K562 (cell line): Measurements from ENCODE around the gene ZNF691. TPM values are rescaled to one million over a fixed set of nuclear protein-coding genes. Genes with fewer than 3 reads are reported as not detected.
"Not testable (repeated sequence)": the region's sequence is repeated elsewhere in the genome, so short reads cannot be mapped to it uniquely, and the experiment has no call there.

Experiments
- ATAC-seq: fragments of 200-7000 bp; cut with Tn5 transposase; 3 replicates; pipeline ENCODE4 v1.9.1; 2020; ENCODE audit warnings: moderate library complexity
- BruUV-seq: library from RNA; stranded (reverse); fragments of 400-500 nt; replicated peaks from 2 replicates; lab custom pipeline; 2021; lab: Mats Ljungman, UMichigan
- CTCF ChIA-PET: fragments of 300-600 bp; formaldehyde crosslinking; extraction: SDS; loops from one replicate; lab custom pipeline; 2021; ENCODE audit warnings: low intra/inter-chr PET ratio; lab: Yijun Ruan, JAX
- POLR2A ChIA-PET: fragments of 300-600, 350-650 bp; sonication (Branson Sonifier 250); formaldehyde crosslinking; extraction: SDS; loops from one replicate; lab custom pipeline; 2021; ENCODE audit warnings: antibody characterized with exemption, inconsistent platforms; lab: Yijun Ruan, JAX
- DNase-seq, 4 experiments: peaks; one replicate each; pipeline versions ENCODE4 v3.0.0 to v3.0.0-alpha.2; 2011 to 2018; ENCODE audit warnings: low spot score in 3 of 4, mixed read lengths in 3 of 4; ENCODE audit errors: extremely low read depth in 1 of 4
- FAIRE-seq: peaks from 2 replicates; lab custom pipeline; 2011; peaks lifted over from hg19 to GRCh38; lab: Jason Lieb, UNC
- H2AFZ ChIP-seq: 2 replicates; pipeline ENCODE4 v1.6.0; 2011; ENCODE audit warnings: low read depth, low read length, control low read depth, inconsistent platforms
- H3K27ac ChIP-seq: fragments of 200-600 bp; 3 replicates; pipeline ENCODE4 v1.8.0; 2011; ENCODE audit warnings: low read depth, mild to moderate bottlenecking, control low read depth, inconsistent platforms, low read length, moderate library complexity, mixed read lengths; ENCODE audit errors: extremely low read depth
- H3K27me3 ChIP-seq, 2 experiments: fragments of 300-600 bp in 1 of 2; 2 replicates in 1 of 2; 3 replicates in 1 of 2; pipeline versions ENCODE4 v1.6.0 to v1.8.0; 2011; ENCODE audit warnings: inconsistent platforms in 2 of 2, low read length in 2 of 2, mild to moderate bottlenecking in 1 of 2, mixed read lengths in 1 of 2, moderate library complexity in 1 of 2; ENCODE audit not compliant: control insufficient read depth in 2 of 2, insufficient read depth in 2 of 2
- H3K36me3 ChIP-seq: fragments of 300-600 bp; 3 replicates; pipeline ENCODE4 v1.8.0; 2011; ENCODE audit warnings: mild to moderate bottlenecking, low read length, inconsistent platforms; ENCODE audit not compliant: control insufficient read depth, insufficient read depth
- H3K4me1 ChIP-seq, 2 experiments: fragments of 200-600 bp in 1 of 2; replicated peaks in 1 of 2; 2 replicates in 1 of 2; 3 replicates in 1 of 2; pipeline versions ENCODE4 v1.5.1 to v1.8.0; 2011; ENCODE audit warnings: inconsistent platforms in 2 of 2, low read length in 2 of 2, mild to moderate bottlenecking in 1 of 2, mixed read lengths in 1 of 2, moderate library complexity in 1 of 2; ENCODE audit not compliant: control insufficient read depth in 2 of 2, insufficient read depth in 2 of 2
- H3K4me2 ChIP-seq: 2 replicates; pipeline ENCODE4 v1.6.1; 2011; ENCODE audit warnings: low read length, control low read depth, inconsistent platforms, mixed read lengths; ENCODE audit not compliant: insufficient read depth
- H3K4me3 ChIP-seq: fragments of 200-600 bp; sonication (generic), shearing (Covaris generic); 2 replicates; pipeline ENCODE4 v1.5.1; 2016; ENCODE audit warnings: control low read depth, inconsistent platforms
- H3K79me2 ChIP-seq: fragments of 200-600 bp; 3 replicates; pipeline ENCODE4 v1.8.0; 2011; ENCODE audit warnings: low read length, inconsistent platforms; ENCODE audit not compliant: control insufficient read depth, insufficient read depth
- H3K9ac ChIP-seq, 2 experiments: 2 replicates each; pipeline versions ENCODE4 v1.6.0 to v1.6.1; 2011; ENCODE audit warnings: low read depth in 2 of 2, low read length in 2 of 2, control low read depth in 1 of 2, inconsistent platforms in 1 of 2, mild to moderate bottlenecking in 1 of 2, mixed read lengths in 1 of 2; ENCODE audit not compliant: insufficient read depth in 1 of 2
- H3K9me1 ChIP-seq: one replicate; pipeline ENCODE4 v1.6.0; 2011; ENCODE audit warnings: inconsistent platforms, mild to moderate bottlenecking, low read length, moderate library complexity; ENCODE audit not compliant: control insufficient read depth, insufficient read depth
- H3K9me3 ChIP-seq: replicated peaks from 2 replicates; pipeline ENCODE4 v1.5.1; 2011; ENCODE audit warnings: low read depth, low read length, inconsistent platforms; ENCODE audit not compliant: control insufficient read depth, insufficient read depth
- H4K20me1 ChIP-seq: replicated peaks from 2 replicates; pipeline ENCODE4 v1.6.1; 2011; ENCODE audit warnings: low read length, inconsistent platforms, mixed read lengths; ENCODE audit not compliant: control insufficient read depth, insufficient read depth
- ARID1B ChIP-seq: fragments of 450-650 bp; IDR thresholded peaks from 2 replicates; pipeline ENCODE4 v1.6.1; 2016; ENCODE audit warnings: antibody characterized with exemption, mild to moderate bottlenecking, inconsistent platforms
- ATF7 ChIP-seq: fragments of 450-650 bp; IDR thresholded peaks from 2 replicates; pipeline ENCODE4 v1.7.1; 2014; ENCODE audit warnings: mild to moderate bottlenecking, moderate library complexity
- BCOR ChIP-seq: fragments of 450-650 bp; IDR thresholded peaks from 2 replicates; pipeline ENCODE4 v1.6.1; 2016
- CC2D1A ChIP-seq: fragments of 450-650 bp; IDR thresholded peaks from 2 replicates; pipeline ENCODE4 v1.6.1; 2017; ENCODE audit warnings: mild to moderate bottlenecking
- CHD2 ChIP-seq: IDR thresholded peaks from 2 replicates; pipeline ENCODE4 v1.6.1; 2011; ENCODE audit warnings: low read depth, low read length
- HIVEP1 ChIP-seq: fragments of 250-450 bp; sonication (Bioruptor Pico); IDR thresholded peaks from 2 replicates; pipeline ENCODE4 v1.4.0; 2020; ENCODE audit warnings: mild to moderate bottlenecking
- HNRNPLL ChIP-seq: fragments of 200-400 bp; formaldehyde crosslinking; IDR thresholded peaks from 2 replicates; pipeline ENCODE4 v1.6.1; 2017; ENCODE audit warnings: low read length, low read depth, mild to moderate bottlenecking; ENCODE audit not compliant: poor library complexity, severe bottlenecking
- MLLT1 ChIP-seq, 2 experiments: fragments of 450-650 bp; IDR thresholded peaks; 2 replicates each; pipeline ENCODE4 v1.6.1; 2016
- POU5F1 ChIP-seq: fragments of 150-350 bp; IDR thresholded peaks from 2 replicates; pipeline ENCODE4 v1.6.1; 2014; ENCODE audit warnings: borderline replicate concordance, low read length, low read depth, mild to moderate bottlenecking; ENCODE audit not compliant: partially characterized antibody
- RBM25 ChIP-seq: fragments of 200-400 bp; formaldehyde crosslinking; IDR thresholded peaks from 2 replicates; pipeline ENCODE4 v1.6.1; 2018; ENCODE audit warnings: low read length, low read depth, moderate library complexity; ENCODE audit not compliant: severe bottlenecking
- SMARCA4 ChIP-seq: fragments of 450-650 bp; IDR thresholded peaks from 2 replicates; pipeline ENCODE4 v1.6.1; 2016
- SNRNP70 ChIP-seq: fragments of 200-400 bp; formaldehyde crosslinking; optimal IDR thresholded peaks from 2 replicates; pipeline ENCODE3; 2017; ENCODE audit warnings: low read depth, low read length
- SUPT5H ChIP-seq: fragments of 450-650 bp; IDR thresholded peaks from 2 replicates; pipeline ENCODE4 v1.6.1; 2016
- TCF3 ChIP-seq: sonication (generic); formaldehyde crosslinking; IDR thresholded peaks from 2 replicates; pipeline ENCODE4 v1.4.0; 2020; ENCODE audit warnings: mild to moderate bottlenecking, missing genetic modification reagents
- TRIM24 ChIP-seq, 2 experiments: fragments of 450-650 bp; IDR thresholded peaks; 2 replicates each; pipeline ENCODE4 v1.6.1; 2016
- TRIM28 ChIP-seq: fragments of 450-650 bp; IDR thresholded peaks from 2 replicates; pipeline ENCODE4 v1.6.1; 2017
- YY1 ChIP-seq, 3 experiments: IDR thresholded peaks; 2 replicates each; pipeline ENCODE4 v1.6.1; 2011; ENCODE audit warnings: low read length in 2 of 3, mild to moderate bottlenecking in 2 of 3, moderate library complexity in 2 of 3, borderline replicate concordance in 1 of 3, control low read depth in 1 of 3, low read depth in 1 of 3; ENCODE audit not compliant: insufficient read depth in 3 of 3, insufficient replicate concordance in 2 of 3, control insufficient read depth in 1 of 3, insufficient read length in 1 of 3; ENCODE audit errors: extremely low read depth in 1 of 3
- WGBS: fragments of 100-300 bp; shearing (Covaris generic); methylation state at CpG from one replicate; pipeline ENCODE4 v1.1.6; 2016; ENCODE audit warnings: low coverage, mixed read lengths; ENCODE audit not compliant: insufficient coverage; ENCODE audit errors: missing lambda C conversion rate; 5-methylcytosine and 5-hydroxymethylcytosine counted together
- in situ Hi-C: fragments of 300-500 bp; cut with MboI; formaldehyde crosslinking; loops from 4 replicates; pipeline ENCODE4 v1.15.0; 2018; ENCODE audit warnings: inconsistent platforms, mixed read lengths
- intact Hi-C: fragments of 100-400 bp; cut with micrococcal nuclease; formaldehyde crosslinking; loops from 2 replicates; pipeline ENCODE4 v1.14.2; 2022
- polyA plus RNA-seq, 8 experiments: library from polyadenylated mRNA; depleted of rRNA in 4 of 8; stranded (reverse) in 5 of 8; unstranded in 3 of 8; fragments of >200 nt; fragmentation: Nextera tagmentation in 2 of 8; fragmentation: Illumina TruSeq in 1 of 8; extraction: Ambion mirVana in 2 of 8; extraction: Trizol in 1 of 8; gene quantifications; 2 replicates each; pipeline versions ENCODE4 v1.2.1 to v1.2.3, GENCODE V29; 2011 to 2014; ENCODE audit warnings: inconsistent platforms in 1 of 8, missing spikeins in 1 of 8
- total RNA-seq, 7 experiments: library from RNA; depleted of rRNA in 6 of 7; stranded (reverse); fragments of >200 nt in 6 of 7; fragmentation: Illumina TruSeq in 2 of 7; extraction: Trizol in 2 of 7; gene quantifications; 2 replicates each; pipeline versions ENCODE4 v1.2.1 to v1.2.3, GENCODE V29; 2011 to 2021; ENCODE audit warnings: low replicate concordance in 1 of 7

The ZNF691 gene
- total and polyA plus RNA-seq, 9 of the 15 experiments (the other 6 are each of a cell fraction or from before 2014, with no cell fraction given): 10.7 to 30.4 (median 14.8) TPM

GRCh38 chr1:42873108-42873507 lies 26.7 kb downstream of the ZNF691 start:
- H3K36me3 ChIP-seq, H3K4me3 ChIP-seq, H3K27ac ChIP-seq, H3K9me3 ChIP-seq, H4K20me1 ChIP-seq, H3K9ac ChIP-seq, H3K4me2 ChIP-seq, H2AFZ ChIP-seq, H3K4me1 ChIP-seq, DNase-seq, H3K79me2 ChIP-seq, H3K27me3 ChIP-seq, CTCF ChIA-PET, intact Hi-C loops, FAIRE-seq, ATAC-seq, BruUV-seq, H3K9me1 ChIP-seq, in situ Hi-C loops: not testable (repeated sequence)
- TF ChIP-seq TRIM28 (peak; percentile 65), BCOR (peak; percentile 61; the same call in 1 of the 2 replicates), RBM25 (peak; percentile 74)
- POLR2A ChIA-PET: interaction anchor here (1.5 kb wide), 1 partner anchor 16 kb away, joined by 3 read pairs; no protein-coding TSS in a partner anchor

- Histone ChIP-seq H2AFZ (no peak overlapping the region), H3K4me3 (no peak overlapping the region), H3K4me2 (no peak overlapping the region), H3K4me1 (no peaks in the 10 kb centered on the region), H3K27me3 (peaks cover 0 to 5% of the 10 kb centered on the region in 2 experiments; a peak in 3 of 5 replicates), H3K79me2 (no peaks in the 10 kb centered on the region), H3K9ac (no peak overlapping the region), H3K27ac (no peak overlapping the region), H3K9me3 (no peaks in the 10 kb centered on the region), H3K9me1 (no peaks in the 10 kb centered on the region), H4K20me1 (no peaks in the 10 kb centered on the region), H3K36me3 (no peaks in the 10 kb centered on the region)
- FAIRE-seq (no peak), DNase-seq (no peak), ATAC-seq (peak; percentile 34; the same call in 1 of the 3 replicates)
- intact Hi-C loops (no loop called here), in situ Hi-C loops (no loop called here)
- WGBS: 0% methylated on average over 1 of the region's 1 CpG
- ChIA-PET CTCF (no interaction called here), POLR2A (interaction anchor here (1.5 kb wide), 1 partner anchor 15 kb away, joined by 3 read pairs; no protein-coding TSS in a partner anchor)
- BruUV-seq: no TSS peak
- TF ChIP-seq POU5F1 (no peak), CHD2 (no peak), TRIM24 (IDR thresholded peaks at IDR 0.05) (peak; percentile 34 to 70; a peak in 3 of 4 replicates), SMARCA4 (peak; percentile 64; the same call in 1 of the 2 replicates), SUPT5H (no peak), ATF7 (no peak), ARID1B (peak; percentile 84), HNRNPLL (no peak), MLLT1 (IDR thresholded peaks at IDR 0.05) (no peak), SNRNP70 (no peak), CC2D1A (no peak), TCF3 (CRISPR knock-in tag) (peak; percentile 70), HIVEP1 (CRISPR knock-in tag) (no peak), YY1 (IDR thresholded peaks at IDR 0.05; ENCODE audit: borderline replicate concordance in 1 of 3, control insufficient read depth in 1 of 3, extremely low read depth in 1 of 3, insufficient read depth in 3 of 3, insufficient read length in 1 of 3, insufficient replicate concordance in 2 of 3, low read depth in 1 of 3, low read length in 2 of 3) (no peak)
Measured at GRCh38 chr1:42873670-42874069, 27.3 kb downstream of the ZNF691 start.
